Hematopoietic multipotent progenitor cell treated with erythropoietin and hydrocortisone succinate and interleukin-3 and kit ligand, for 15 days (in vitro differentiated cells): ENCODE results near the gene HDAC2.
A peak's percentile ranks its signal among the peaks of the same experiment; 100 is the strongest.

ENCODE experiments used
- DNase-seq: peaks from one replicate; pipeline ENCODE4 v3.0.0-alpha.2; 2015; ENCODE audit warnings: low spot score

HDAC2 gene

DNA sequence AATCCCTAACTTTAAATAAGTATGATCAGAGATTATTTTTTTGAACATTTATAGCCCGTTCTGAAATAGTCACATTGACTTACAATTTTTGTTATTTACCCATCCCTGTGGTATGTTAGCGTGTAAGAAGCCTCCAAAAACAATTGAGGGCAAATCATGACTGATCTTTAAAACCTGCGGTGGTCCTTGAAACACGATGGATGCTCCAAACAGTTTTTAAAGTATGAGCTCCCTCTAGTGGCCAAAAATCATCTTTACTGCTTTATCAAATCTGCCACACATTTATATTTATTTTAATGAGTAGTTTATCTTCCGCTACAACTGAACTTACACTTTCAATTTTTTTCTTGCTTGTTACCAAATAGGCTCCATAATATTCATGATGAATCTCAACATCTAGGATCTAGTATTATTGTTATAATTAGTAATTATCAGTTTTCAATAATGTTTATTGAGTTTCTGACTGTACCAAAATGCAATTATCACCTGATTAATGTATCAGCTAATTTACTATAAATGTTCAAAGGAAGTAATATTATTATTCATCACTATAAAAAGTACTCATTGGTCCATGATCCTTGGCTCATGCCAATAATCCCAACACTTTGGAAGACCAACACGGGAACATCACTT, 61.6 kb downstream of the HDAC2 start:
- peak; percentile 62 for DNase-seq

DNA sequence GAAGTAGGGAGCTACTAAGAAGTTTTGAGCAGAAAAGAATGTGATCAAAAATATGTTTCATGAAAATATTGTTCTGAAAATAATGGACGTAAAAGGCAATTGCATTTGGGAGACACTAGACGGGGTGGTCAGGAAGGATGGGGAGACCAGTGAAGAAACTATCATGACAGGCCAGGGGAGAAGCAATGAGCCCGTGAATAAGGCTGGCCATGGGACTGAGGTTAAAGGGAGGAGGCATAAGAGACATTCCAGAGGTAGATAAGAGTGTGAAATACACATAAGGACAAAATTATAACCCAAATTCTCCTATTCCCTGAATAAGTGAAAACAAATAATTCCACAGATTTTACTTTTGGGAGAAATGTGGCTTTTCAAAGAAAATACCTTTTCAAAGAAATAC, 62.1 kb downstream of the HDAC2 start:
- no peak for DNase-seq

- no peak for DNase-seq
Measured at GRCh38 chr6:113907102-113907815, 63.7 kb downstream of the HDAC2 start.

- DNase-seq: no peak
Measured at GRCh38 chr6:113903666-113904330, 67.2 kb downstream of the HDAC2 start.

GRCh38 chr6:113901482-113901881, 69.5 kb downstream of the HDAC2 start:
- DNase-seq: no peak

DNA sequence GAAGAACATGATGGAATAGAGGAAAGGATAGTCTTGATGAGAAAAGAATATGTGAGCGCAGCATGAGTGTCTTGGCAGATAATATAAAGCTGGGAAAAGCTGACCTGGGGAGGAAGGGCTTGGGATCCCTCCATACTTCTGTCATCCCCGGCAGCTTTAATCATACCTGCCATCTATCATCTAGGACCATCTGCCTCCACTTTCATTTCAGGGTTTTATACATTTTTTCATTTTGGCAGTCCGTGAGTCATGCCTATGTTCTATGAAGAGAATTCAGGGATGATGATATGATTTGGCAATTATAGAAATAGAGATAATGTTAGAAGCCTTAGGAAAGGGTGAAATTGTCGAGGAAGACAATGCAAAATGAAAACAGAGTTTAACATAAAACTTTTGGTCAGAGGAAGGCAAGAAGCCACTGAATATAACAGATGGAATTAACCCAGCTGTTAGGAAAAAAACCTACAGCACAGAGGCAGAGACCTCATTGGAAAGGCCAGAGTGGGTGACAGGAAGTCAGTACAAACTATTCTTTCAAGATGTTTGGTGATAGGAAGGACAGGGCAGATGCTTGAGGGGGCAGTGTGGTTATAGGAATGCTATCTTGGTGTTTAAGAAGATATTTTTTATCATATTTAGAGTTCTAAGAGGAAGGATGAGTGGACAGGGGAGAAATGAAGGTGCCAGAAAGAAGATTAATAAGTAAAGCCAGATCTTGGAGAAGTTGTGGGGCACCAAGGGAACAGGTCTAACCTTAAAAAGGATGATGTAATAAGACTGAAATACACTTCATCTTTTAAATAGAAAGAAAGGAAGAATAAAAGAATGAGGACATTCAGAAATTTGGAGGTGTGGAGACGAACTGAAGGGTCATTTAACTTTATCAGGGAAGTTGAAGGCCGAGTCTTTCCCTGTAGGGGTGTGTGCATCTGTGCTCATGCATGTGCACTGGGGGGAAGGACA, 76.0 kb downstream of the HDAC2 start:
- no peak for DNase-seq

DNA sequence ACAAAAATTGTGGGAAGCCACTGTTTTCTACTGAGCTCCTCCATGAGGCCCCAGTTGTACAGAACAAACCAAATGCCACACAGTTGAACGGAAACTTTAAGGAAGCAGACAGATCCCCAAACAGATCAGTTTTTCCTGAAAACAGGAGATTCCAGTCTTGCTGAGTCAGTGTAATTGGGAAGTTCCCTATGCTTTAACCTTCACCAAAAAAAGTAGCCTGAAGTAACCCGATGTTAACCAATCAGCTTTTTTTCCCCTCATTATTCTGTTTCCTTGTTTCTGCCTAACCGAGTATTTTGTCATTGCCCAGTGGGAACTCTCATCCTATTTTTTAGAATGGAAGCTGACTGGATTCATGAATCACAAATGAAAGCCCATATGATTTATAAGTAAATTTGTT, 77.1 kb downstream of the HDAC2 start:
- DNase-seq: no peak

DNA sequence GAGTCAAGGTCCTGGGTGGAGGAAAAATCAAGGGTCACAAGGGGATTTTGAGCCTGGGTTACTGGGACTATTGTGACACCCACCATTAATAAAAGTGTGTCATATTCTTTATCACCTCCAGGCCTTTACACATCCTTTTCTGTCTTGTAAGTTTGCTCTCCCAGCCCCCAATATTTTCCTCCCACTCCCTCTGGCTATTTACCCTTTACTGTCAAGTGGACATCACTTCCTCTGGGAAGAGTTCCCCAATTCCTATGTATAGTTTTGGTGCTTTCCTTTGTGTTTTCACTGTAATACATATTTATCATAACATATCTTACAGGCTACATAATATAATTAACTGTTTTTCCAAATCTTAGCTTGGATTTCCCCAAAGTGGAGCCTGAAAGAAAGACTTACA, 77.5 kb downstream of the HDAC2 start:
- no peak for DNase-seq

GRCh38 chr6:113888956-113889630, 81.9 kb downstream of the HDAC2 start:
- DNase-seq: no peak

DNA sequence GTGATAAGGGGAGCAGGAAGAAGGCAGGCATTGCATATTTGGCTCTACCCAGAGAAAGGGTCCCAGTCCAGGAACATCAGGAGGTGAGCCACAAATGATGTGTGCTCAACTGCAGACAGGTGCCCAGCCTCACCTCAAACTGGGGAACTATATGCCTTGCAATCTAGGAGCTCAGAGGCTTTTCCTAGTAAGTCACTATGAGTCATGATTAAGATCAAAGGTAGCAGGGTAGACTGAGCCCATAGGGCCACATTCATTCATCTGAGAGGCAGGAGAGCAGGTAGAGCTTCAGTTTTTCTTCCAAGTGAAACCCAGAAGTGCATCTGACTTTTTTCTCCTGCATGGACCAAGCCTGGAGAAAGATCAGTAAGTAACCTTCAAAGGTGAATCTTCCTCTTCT, 82.5 kb downstream of the HDAC2 start:
- DNase-seq: no peak

- no peak for DNase-seq
Measured at GRCh38 chr6:113886512-113886911, 84.4 kb downstream of the HDAC2 start.

DNA sequence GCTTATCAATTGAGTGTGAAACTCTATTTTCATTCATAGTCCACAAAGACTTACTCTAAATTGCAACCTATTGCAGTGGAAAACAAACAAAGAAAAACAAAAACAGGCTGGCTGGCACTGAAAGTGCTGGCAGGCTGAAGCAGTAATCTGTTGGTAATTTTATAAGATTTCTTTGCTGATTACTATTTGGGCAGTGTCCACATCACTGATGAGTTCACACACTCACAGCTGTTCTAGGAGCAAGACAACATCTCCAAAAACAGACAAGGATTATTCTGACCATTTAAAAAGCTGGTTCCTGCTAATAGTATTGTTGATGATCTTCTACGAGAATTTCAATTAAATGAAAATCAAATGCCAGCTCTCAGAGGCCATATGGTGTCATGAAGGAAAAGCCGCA, 86.9 kb downstream of the HDAC2 start:
- DNase-seq: no peak
